ENCODE results near the gene HACD1. TPM values are rescaled to one million over a fixed set of nuclear protein-coding genes. Genes with fewer than 3 reads are reported as not detected.
A peak's percentile ranks its signal among the peaks of the same experiment; 100 is the strongest.

The HACD1 gene
- total RNA-seq, 1 donor from 2014 or later: 1.9 TPM

GRCh38 chr10:17547060-17547459, 70.1 kb downstream of the HACD1 start:
- no peaks in the 10 kb centered on the region for H4K20me1 ChIP-seq (ENCODE audit: low read depth)
- no peaks in the 10 kb centered on the region for H3K36me3 ChIP-seq
- no peak overlapping the region for H3K27ac Mint-ChIP-seq
- H3K9ac ChIP-seq: no peak overlapping the region
- peaks cover 2% of the 10 kb centered on the region for H3K9me3 Mint-ChIP-seq
- peak overlapping the region; percentile 44 for H2AFZ ChIP-seq (replicated peaks)
- no peaks in the 10 kb centered on the region for H3F3A ChIP-seq (ENCODE audit: low read depth)
- H3K79me2 ChIP-seq (ENCODE audit: low read depth): no peaks in the 10 kb centered on the region
- H3K36me3 Mint-ChIP-seq: no peaks in the 10 kb centered on the region
- no peak for TF ChIP-seq CTCF (IDR thresholded peaks at IDR 0.05)
- TF ChIP-seq EZH2phosphoT487 (IDR thresholded peaks at IDR 0.05): no peak
- TF ChIP-seq EZH2 (IDR thresholded peaks at IDR 0.05): no peak
- H3K4me3 Mint-ChIP-seq: no peak overlapping the region
- H3K4me3 ChIP-seq: no peak overlapping the region
- H3K27ac ChIP-seq: no peak overlapping the region
- H3K9me3 ChIP-seq (ENCODE audit: low read depth): no peaks in the 10 kb centered on the region
- H3K27me3 ChIP-seq: no peaks in the 10 kb centered on the region
- peak; percentile 7 for DNase-seq (ENCODE audit: low spot score)
- H3K4me2 ChIP-seq: no peak overlapping the region
- H3K27me3 Mint-ChIP-seq (ENCODE audit: insufficient read depth, low read depth): peaks cover 2% of the 10 kb centered on the region
- no peaks in the 10 kb centered on the region for H3K4me1 ChIP-seq
- H3K4me1 Mint-ChIP-seq: peaks cover 10% of the 10 kb centered on the region

DNA sequence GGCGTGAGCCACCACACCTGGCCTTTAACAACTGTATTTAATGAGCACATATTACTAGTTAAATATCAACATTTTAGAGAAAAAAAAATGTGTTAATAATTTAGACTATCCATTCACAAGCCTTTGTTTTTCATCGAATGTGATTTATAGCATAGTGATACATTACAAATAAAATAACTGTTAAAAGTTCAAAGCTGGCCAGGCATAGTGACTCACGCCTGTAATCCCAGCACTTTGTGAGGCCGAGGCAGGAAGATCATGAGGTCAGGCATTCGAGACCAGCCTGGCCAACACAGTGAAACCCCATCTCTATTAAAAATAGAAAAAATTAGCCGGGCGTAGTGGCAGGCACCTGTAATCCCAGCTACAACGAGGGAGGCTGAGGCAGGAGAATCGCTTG, 72.7 kb downstream of the HACD1 start:
- peaks cover 3% of the 10 kb centered on the region for H3K9me3 Mint-ChIP-seq
- no peak overlapping the region for H3K4me3 ChIP-seq
- peaks cover 5% of the 10 kb centered on the region for H3K4me1 Mint-ChIP-seq
- H3K36me3 Mint-ChIP-seq: no peaks in the 10 kb centered on the region
- H3K4me1 ChIP-seq: no peaks in the 10 kb centered on the region
- H3K27ac Mint-ChIP-seq: no peak overlapping the region
- TF ChIP-seq CTCF (IDR thresholded peaks at IDR 0.05) (no peak), EZH2phosphoT487 (IDR thresholded peaks at IDR 0.05) (no peak), EZH2 (IDR thresholded peaks at IDR 0.05) (no peak)
- H3K9ac ChIP-seq: no peak overlapping the region
- H3K27me3 ChIP-seq: no peaks in the 10 kb centered on the region
- no peak overlapping the region for H3K4me3 Mint-ChIP-seq
- no peaks in the 10 kb centered on the region for H3K79me2 ChIP-seq (ENCODE audit: low read depth)
- DNase-seq (ENCODE audit: low spot score): no peak
- H3K27me3 Mint-ChIP-seq (ENCODE audit: insufficient read depth, low read depth): peaks cover 2% of the 10 kb centered on the region
- no peaks in the 10 kb centered on the region for H4K20me1 ChIP-seq (ENCODE audit: low read depth)
- H3K27ac ChIP-seq: no peak overlapping the region
- no peaks in the 10 kb centered on the region for H3K9me3 ChIP-seq (ENCODE audit: low read depth)
- no peak overlapping the region for H2AFZ ChIP-seq (replicated peaks)
- no peaks in the 10 kb centered on the region for H3F3A ChIP-seq (ENCODE audit: low read depth)
- no peak overlapping the region for H3K4me2 ChIP-seq
- no peaks in the 10 kb centered on the region for H3K36me3 ChIP-seq

Small RNAs within 50 kb of the gene (small RNA-seq; reads per million reads assigned to genes)
- gene AC069542.2: not detected

Other genes starting within 250 kb of the HACD1 start
- gene ST8SIA6, start 162.8 kb downstream of the HACD1 start, total RNA-seq (ENCODE audit: low replicate concordance): 4.4 and 5.1 TPM in 2 replicates
- gene STAM, start 26.8 kb upstream of the HACD1 start, total RNA-seq (ENCODE audit: low replicate concordance): 37.2 and 43.2 TPM in 2 replicates
- 0.06 TPM in 1 of 2 replicates, not detected in the other for gene TMEM236, start 134.8 kb upstream of the HACD1 start, total RNA-seq (ENCODE audit: low replicate concordance)
- gene MRC1, start 192.0 kb upstream of the HACD1 start, total RNA-seq (ENCODE audit: low replicate concordance): 0.03 TPM in 1 of 2 replicates, not detected in the other